AML-193 (cell line): ENCODE measurements around the gene CTXND2.
"Not testable (repeated sequence)": the region's sequence is repeated elsewhere in the genome, so short reads cannot be mapped to it uniquely, and the experiment has no call there.

Experiments
- DNase-seq, 2 experiments: peaks; one replicate each; lab custom pipeline; 2025; lab: John Stamatoyannopoulos, UW

CTXND2 gene

GRCh38 chr1:150887018-150887417, at the start of gene CTXND2:
Gene CTXND2 (plus strand): TSS chr1:150887136. CDS start chr1:150912315, 25,179 bp downstream.
- DNase-seq, result no peak

GRCh38 chr1:150840850-150841249, 46.1 kb upstream of the CTXND2 start:
- not testable (repeated sequence) for DNase-seq

- DNase-seq, result no peak
These were observed 45.3 kb upstream of the CTXND2 start for GRCh38 chr1:150841626-150842025.

- DNase-seq, result no peak
These were observed 44.6 kb upstream of the CTXND2 start for GRCh38 chr1:150842343-150842742.

- DNase-seq, result no peak
These were observed 44.0 kb upstream of the CTXND2 start for GRCh38 chr1:150842964-150843363.

GRCh38 chr1:150843474-150843873, 43.5 kb upstream of the CTXND2 start:
- DNase-seq, result no peak

GRCh38 chr1:150846473-150847146, 40.3 kb upstream of the CTXND2 start:
- DNase-seq, result no peak

- DNase-seq, result not testable (repeated sequence)
These were observed 36.1 kb upstream of the CTXND2 start for GRCh38 chr1:150850801-150851362.

- DNase-seq, result peak; percentile 57 to 69
These were observed 34.2 kb upstream of the CTXND2 start for GRCh38 chr1:150852734-150853133.

- DNase-seq, result no peak
These were observed 23.2 kb upstream of the CTXND2 start for GRCh38 chr1:150863724-150864123.

GRCh38 chr1:150864200-150864599, 22.7 kb upstream of the CTXND2 start:
- not testable (repeated sequence) for DNase-seq

- no peak for DNase-seq
These were observed 17.3 kb upstream of the CTXND2 start for GRCh38 chr1:150869683-150870082.

- DNase-seq, result no peak
These were observed 14.4 kb upstream of the CTXND2 start for GRCh38 chr1:150872572-150872971.

GRCh38 chr1:150873521-150873920, 13.4 kb upstream of the CTXND2 start:
- no peak for DNase-seq

GRCh38 chr1:150874455-150875196, 12.3 kb upstream of the CTXND2 start:
- no peak for DNase-seq

- DNase-seq, result no peak
These were observed 11.5 kb upstream of the CTXND2 start for GRCh38 chr1:150875197-150876118.

- peak in 1 of 2 experiments; percentile 23 for DNase-seq
These were observed 10.8 kb upstream of the CTXND2 start for GRCh38 chr1:150876119-150876454.

- DNase-seq, result not testable (repeated sequence)
These were observed 8.0 kb upstream of the CTXND2 start for GRCh38 chr1:150878931-150879330.

GRCh38 chr1:150881331-150882070, 5.4 kb upstream of the CTXND2 start:
- DNase-seq, result peak; percentile 95 to 96

GRCh38 chr1:150883121-150883520, 3.8 kb upstream of the CTXND2 start:
- DNase-seq, result not testable (repeated sequence)

- DNase-seq, result no peak
These were observed 1.8 kb downstream of the CTXND2 start for GRCh38 chr1:150888727-150889126.
